ENCODE measurements around the gene PTPN20. TPM values are rescaled to one million over a fixed set of nuclear protein-coding genes. Genes with fewer than 3 reads are reported as not detected.

The PTPN20 gene
- total RNA-seq, 2 donors from 2014 or later = 0.99 to 4.4 TPM

- no peak overlapping the region for H3K4me3 ChIP-seq
- DNase-seq (peak; percentile 78 to 84 (median 80)), ATAC-seq (peak; percentile 85)
- intact Hi-C loops (cut with DNase I) = loop anchor here (5.0 kb wide), 1 partner anchor 293 kb away; no protein-coding TSS in a partner anchor
- H3K36me3 ChIP-seq (replicated peaks in 1 of 2; ENCODE audit: insufficient read depth in 1 of 2, low read depth in 2 of 2) = no peaks in the 10 kb centered on the region
- no peaks in the 10 kb centered on the region for H3K9me3 ChIP-seq
- H3K27me3 ChIP-seq = no peaks in the 10 kb centered on the region
- WGBS, 2 donors = 14 to 15% methylated on average over 8 to 9 of the region's 9 CpGs
- TF ChIP-seq POLR2A (IDR thresholded peaks at IDR 0.05) (no peak), CTCF (IDR thresholded peaks at IDR 0.05) (peak; percentile 81 to 94 (median 90))
- no peak overlapping the region for H3K27ac ChIP-seq
- H3K4me1 ChIP-seq = no peaks in the 10 kb centered on the region
These were observed 113.4 kb downstream of the PTPN20 start for GRCh38 chr10:47024399-47025252.

- no peaks in the 10 kb centered on the region for H3K9me3 ChIP-seq
- intact Hi-C loops (cut with DNase I) = loop anchor here (5.0 kb wide), 1 partner anchor 292 kb away; no protein-coding TSS in a partner anchor
- DNase-seq = no peak
- WGBS, 2 donors = 65 to 78% methylated on average over 3 to 4 of the region's 4 CpGs
- no peak for TF ChIP-seq CTCF (IDR thresholded peaks at IDR 0.05)
- TF ChIP-seq POLR2A (IDR thresholded peaks at IDR 0.05) = no peak
- no peaks in the 10 kb centered on the region for H3K27me3 ChIP-seq
- ATAC-seq = no peak
- no peaks in the 10 kb centered on the region for H3K36me3 ChIP-seq (replicated peaks in 1 of 2; ENCODE audit: insufficient read depth in 1 of 2, low read depth in 2 of 2)
- no peak overlapping the region for H3K27ac ChIP-seq
- no peaks in the 10 kb centered on the region for H3K4me1 ChIP-seq
- no peak overlapping the region for H3K4me3 ChIP-seq
These were observed 114.0 kb downstream of the PTPN20 start for GRCh38 chr10:47025253-47025539.

- WGBS, 2 donors = 65 to 73% methylated on average over 6 to 10 of the region's 10 CpGs
- H3K9me3 ChIP-seq = no peaks in the 10 kb centered on the region
- H3K36me3 ChIP-seq (replicated peaks in 1 of 2; ENCODE audit: insufficient read depth in 1 of 2, low read depth in 2 of 2) = no peaks in the 10 kb centered on the region
- H3K4me1 ChIP-seq = no peaks in the 10 kb centered on the region
- peak in 1 of 4 donors; percentile 12 for DNase-seq
- intact Hi-C loops (cut with DNase I) = loop anchor here (5.0 kb wide), 1 partner anchor 292 kb away; no protein-coding TSS in a partner anchor
- no peaks in the 10 kb centered on the region for H3K27me3 ChIP-seq
- TF ChIP-seq POLR2A (IDR thresholded peaks at IDR 0.05) (no peak), CTCF (IDR thresholded peaks at IDR 0.05) (no peak)
- H3K4me3 ChIP-seq = no peak overlapping the region
- no peak overlapping the region for H3K27ac ChIP-seq
- ATAC-seq = no peak
These were observed 114.5 kb downstream of the PTPN20 start for GRCh38 chr10:47025540-47026300.

GRCh38 chr10:47026301-47027107, 115.3 kb downstream of the PTPN20 start:
- ATAC-seq (no peak), DNase-seq (peak in 3 of 4 donors; percentile 1 to 10 (median 8))
- no peaks in the 10 kb centered on the region for H3K4me1 ChIP-seq
- H3K9me3 ChIP-seq = no peaks in the 10 kb centered on the region
- no peak overlapping the region for H3K27ac ChIP-seq
- TF ChIP-seq POLR2A (IDR thresholded peaks at IDR 0.05) (no peak), CTCF (IDR thresholded peaks at IDR 0.05) (no peak)
- no peak overlapping the region for H3K4me3 ChIP-seq
- 76 to 85% methylated on average over 5 to 11 of the region's 11 CpGs for WGBS, 2 donors
- no peaks in the 10 kb centered on the region for H3K27me3 ChIP-seq
- intact Hi-C loops (cut with DNase I) = loop anchor here (5.0 kb wide), 1 partner anchor 291 kb away; no protein-coding TSS in a partner anchor
- H3K36me3 ChIP-seq (replicated peaks in 1 of 2; ENCODE audit: insufficient read depth in 1 of 2, low read depth in 2 of 2) = no peaks in the 10 kb centered on the region

Measured in body of pancreas (tissue), 4 donors.